ENCODE data around the gene H19.

Gene H19

DNA sequence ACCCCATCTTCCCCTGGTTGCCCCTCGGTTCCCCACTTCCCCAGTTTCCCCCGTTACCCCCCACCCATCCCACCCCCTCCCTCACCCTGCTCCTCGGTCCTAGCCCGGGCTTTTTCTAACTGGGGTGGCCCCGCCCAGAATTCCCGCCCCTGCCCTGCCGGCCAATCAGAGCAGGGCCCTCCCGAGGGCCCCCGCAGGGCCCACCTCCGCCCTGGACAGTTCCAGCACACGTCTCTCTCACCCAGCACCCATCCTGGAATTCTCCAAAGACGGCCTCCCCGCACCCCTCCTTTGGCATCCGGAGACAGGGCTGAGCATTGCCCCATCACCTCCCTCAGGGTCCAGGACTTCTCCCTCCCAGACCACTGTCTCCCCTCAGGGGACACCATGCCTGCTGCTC, at the start of gene H19:
Gene H19 (minus strand): TSS at position 88 of the 400 bp plus-strand sequence.
- no peak for DNase-seq (ENCODE audit: low read depth)

DNA sequence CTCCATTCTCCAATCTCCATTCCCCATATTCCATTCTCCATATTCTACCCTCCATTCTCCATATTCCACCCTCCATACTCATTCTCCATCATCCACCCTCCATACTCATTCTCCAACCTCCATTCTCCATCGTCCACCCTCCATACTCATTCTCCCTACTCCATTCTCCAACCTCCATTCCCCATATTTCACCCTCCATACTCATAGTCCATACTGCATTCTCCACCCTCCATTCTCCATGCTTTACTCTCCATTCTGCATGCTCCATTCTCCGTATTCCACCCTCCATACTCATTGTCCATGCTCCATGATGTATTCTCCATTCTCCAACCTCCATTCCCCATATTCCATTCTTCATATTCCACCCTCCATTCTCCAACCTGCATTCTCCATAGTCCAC, 44.3 kb upstream of the H19 start:
- DNase-seq (ENCODE audit: low read depth): no peak

DNA sequence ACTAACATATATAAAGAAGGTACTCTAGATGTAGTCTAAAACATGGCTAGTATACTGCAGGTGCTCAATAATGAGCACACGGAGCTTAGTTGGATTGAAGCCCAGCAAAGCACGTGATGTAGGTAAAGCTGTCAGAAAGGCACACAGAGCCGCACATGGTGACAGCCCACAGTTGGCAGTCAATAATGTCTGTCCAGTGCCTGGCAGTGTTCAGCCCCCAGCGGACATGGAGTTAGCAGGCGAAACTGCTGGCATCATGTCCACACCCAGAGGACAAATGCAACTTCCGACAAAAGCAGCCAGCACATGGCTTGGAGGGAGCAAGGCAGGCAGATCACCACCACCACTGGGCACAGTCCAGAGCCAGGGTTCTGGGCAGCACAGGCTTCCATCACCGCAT, 43.5 kb upstream of the H19 start:
- no peak for DNase-seq (ENCODE audit: low read depth)

DNA sequence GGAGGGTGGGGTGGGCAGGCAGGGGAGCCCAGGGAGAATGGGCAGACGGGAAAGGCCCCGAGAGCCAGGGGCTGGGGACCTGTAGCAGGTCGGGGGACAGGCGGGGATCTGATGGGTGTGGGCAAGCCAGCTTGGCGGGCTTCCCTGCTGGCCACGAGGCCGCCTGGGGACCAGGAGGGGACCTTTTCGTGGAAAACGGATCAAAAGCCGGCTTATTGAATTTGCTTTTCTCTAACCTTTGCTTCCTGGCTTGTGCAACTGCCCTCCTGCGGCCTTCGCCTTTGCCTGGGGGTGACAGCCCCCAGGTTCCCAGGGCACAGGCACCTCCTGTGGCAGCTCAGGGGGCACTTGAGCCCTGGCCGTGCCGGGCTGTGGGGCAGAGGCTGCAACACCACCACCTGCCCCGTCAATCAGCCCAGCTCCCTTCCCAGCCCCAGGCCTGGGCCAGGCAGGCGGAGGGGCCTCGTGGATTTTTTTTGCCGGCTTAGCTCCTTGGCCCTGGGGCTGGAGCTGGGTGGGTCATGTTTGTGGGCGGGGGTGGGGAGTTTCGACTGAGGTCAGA, 41.6 kb upstream of the H19 start:
- no peak for DNase-seq (ENCODE audit: low read depth)

DNA sequence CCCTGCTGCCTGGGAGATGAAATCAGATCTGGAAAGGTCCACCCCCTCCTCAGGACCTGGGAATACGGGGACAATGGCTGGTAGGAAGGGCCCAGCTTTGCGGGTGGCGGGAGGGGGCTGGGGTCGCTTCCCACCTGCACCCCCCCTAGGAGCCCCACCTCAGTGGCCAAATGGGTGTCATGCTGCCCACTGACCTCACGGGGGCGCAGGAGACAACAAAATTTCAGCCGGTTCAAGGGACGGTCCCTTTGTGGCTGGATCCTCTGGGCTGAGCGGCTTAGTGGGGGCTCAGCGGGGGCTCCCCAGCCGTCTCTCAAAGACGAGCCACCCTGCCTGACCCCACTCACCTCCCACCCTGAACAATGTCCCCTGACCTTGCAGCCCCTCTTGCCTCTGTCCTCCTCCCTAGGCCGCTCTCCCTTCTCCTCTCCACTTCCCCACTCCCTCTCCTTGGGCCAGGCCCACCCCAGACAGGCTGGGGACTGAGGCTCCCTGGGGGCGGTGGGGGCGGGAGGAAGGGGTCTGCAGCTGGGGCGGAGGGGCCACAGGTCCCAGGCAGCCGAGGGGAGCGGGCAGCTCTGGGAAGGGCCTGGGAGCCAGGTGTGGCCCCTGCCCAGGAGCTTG, 39.3 kb upstream of the H19 start:
- DNase-seq (ENCODE audit: low read depth): no peak

DNA sequence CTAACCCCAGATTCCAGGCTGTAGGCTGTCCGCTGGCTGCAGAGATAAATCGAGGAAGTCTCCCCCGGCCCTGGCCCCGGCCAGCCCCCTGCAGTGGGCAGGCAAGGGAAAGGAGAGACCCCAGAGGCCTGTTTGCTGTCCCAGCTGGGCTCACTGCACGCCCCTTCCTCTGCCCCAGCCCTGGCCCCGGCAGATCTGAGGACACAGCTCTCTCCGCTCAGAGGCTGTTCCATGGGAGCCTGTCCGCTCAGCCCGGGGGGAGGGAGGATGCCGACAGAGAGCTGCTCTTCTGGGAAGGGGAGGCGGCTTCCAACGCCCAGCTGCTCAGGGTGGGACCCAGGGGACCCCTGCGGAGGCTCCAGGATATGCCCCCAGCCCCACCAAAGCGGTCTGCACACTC, 37.7 kb upstream of the H19 start:
- DNase-seq (ENCODE audit: low read depth): no peak

DNA sequence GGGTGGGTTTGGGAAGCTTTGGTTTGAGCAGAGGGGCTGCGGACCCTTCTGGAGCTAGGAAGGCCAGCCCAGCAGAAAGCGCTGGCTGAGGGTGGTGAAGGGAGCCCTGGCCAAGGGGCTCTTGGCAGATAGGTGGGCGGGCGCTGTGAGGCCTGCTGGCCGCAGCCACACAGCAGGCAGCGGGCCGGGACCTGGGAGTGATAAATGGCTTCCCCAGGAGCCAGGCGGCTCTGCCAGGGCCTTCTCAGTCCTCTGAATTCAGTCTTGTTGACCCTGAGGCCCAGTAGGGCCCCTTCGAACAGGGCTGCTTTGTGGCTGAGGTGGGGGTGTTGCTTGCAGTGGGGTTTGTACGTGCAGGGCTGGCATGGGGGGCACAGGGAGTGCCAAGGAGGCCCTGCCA, 33.4 kb upstream of the H19 start:
- no peak for DNase-seq (ENCODE audit: low read depth)

DNA sequence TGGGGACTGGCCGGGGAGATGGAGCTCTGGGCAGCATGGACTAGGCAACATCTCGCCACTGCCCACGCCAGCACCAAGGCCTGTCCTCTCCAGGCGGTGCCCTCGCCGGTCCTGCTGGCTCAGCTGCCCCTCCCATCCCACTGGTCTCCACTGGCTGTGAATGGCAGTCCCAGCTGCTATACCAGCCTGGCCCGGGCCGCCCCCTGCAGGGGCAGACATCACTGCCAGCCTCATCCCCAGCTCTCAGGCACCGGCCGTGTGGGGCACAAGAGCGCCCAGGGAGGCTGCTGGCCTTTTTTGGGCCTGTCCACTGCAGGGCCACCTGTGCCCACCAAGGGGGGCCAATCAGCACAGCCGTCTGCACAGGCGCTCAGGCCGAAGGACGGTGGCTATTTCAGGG, 30.1 kb upstream of the H19 start:
- no peak for DNase-seq (ENCODE audit: low read depth)

DNA sequence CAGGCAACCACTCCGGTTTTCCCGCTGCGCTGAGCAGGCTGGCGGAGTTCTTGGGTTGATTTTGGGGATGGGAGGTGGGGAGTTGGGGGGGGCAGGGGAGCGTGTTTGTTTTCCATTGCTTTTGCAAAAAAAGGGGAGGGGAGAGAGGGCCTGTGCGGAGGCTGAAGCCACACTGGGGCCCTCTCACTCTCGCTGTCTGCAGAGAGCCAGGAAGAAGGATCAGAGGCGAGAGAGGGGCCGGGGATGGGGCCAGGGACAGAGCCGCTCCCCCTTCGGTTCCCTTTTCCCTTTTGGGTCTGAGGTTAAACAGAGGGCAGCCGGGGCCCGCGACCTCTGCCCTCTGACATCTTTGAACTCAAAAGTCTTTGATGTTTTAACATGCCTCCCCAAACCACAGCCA, 17.4 kb upstream of the H19 start:
- no peak for DNase-seq (ENCODE audit: low read depth)

DNA sequence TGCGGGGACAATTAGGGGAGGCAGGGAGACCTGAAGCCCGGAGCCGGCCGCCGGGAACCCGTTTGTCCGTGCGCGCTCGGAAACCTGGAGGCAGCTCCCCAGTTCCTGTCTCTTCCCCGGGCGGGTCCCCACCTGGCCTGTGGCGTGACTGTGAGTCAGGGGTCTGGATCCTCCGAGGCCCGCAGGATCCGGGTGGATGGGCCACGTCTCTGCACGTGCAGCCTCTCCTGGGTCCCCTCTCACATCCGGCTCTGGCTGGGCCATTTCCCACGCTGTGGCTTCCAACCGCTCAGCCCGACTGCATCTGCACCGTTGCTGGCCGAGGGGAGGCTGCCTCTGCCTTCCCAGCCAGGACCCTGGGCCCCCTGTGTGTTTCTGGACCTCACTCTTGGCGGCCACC, 14.8 kb upstream of the H19 start:
- DNase-seq (ENCODE audit: low read depth): no peak

DNA sequence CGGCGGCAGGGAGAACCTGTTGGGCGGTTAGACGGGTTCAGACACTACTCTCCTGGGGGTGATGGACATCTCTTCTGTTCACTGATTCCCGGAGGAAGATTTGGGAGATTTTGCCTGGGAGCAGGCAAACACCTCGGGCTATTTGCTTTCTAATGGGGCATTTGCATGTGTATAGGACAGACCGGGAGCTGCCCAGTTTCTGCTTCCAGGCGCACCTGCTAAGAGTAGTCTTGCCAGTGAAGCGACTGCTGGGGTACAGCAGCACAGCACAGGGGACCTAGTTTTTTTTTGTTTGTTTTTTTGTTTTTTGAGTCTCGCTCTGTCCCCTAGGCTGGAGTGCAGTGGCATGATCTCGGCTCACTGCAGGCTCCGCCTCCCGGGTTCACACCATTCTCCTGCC, 6.8 kb upstream of the H19 start:
- DNase-seq (ENCODE audit: low read depth): no peak

DNA sequence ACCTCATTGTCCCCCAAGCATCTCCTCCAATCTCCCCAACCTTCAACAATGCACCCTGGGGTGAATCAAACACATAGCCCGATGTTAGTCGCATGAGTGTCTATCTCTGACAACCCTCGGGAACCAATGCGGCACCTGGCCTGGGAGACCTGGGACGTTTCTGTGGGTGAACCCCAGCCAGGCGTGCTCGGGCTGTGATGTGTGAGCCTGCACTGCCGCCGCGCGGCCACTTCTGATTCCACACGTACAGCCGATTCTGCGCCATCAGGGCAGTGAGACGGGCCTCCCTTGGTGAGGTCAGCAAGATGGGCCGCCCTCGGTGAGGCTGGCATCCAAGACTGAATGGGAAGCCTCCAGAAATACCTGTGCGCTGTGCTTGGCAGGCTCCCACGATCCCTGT, 5.2 kb upstream of the H19 start:
- no peak for DNase-seq (ENCODE audit: low read depth)

DNA sequence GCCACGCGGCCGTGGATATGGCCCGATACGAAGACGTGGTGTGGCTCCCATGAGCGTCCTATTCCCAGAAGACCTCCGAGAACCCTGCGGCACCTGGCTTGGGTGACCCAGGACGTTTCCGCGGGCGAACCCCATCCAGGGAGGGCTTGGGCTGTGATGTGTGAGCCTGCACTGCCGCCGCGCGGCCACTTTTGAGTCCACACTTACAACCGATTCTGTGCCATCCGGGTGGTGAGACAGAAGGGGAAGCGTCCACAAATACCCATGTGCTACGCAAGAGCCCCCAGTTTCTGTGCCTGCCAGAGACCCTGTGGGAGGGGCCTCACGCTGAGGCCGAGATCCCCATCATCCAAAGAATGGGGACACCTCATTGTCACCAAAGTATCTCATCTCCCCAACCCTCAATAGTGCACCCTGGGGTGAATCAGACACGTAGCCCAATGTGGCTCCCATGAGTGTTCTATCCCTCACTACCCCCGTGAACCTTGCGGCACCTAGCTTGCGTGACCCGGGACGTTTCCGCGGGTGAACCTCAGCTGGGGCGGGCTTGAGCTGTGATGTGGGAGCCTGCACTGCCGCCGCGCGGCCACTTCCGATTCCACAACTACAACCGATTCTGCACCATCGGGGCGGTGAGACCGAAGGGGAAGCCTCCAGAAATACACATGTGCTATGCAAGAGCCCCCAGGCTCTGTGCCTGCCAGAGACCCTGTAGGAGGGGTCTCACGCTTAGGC, 4.6 kb upstream of the H19 start:
- DNase-seq (ENCODE audit: low read depth): no peak

DNA sequence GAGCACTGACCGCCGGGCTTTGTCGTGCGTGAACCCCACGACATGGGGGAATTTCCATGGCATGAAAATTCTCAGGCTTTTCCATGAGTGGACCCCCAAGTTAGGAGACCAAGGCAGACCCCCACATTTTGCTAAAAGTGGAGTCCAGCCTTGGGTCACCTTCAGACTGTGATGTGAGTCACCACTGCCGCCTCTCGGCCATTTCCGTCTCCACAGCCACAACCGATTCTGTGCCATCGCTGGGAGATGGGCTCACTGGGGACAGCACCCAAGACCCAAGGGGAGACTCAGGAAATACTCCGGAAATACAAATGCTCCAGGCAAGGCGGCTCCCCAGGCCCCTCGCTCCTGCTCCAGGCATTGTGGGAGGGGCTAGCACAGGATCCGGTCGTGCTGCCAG, 1.2 kb upstream of the H19 start:
- DNase-seq (ENCODE audit: low read depth): no peak

DNA sequence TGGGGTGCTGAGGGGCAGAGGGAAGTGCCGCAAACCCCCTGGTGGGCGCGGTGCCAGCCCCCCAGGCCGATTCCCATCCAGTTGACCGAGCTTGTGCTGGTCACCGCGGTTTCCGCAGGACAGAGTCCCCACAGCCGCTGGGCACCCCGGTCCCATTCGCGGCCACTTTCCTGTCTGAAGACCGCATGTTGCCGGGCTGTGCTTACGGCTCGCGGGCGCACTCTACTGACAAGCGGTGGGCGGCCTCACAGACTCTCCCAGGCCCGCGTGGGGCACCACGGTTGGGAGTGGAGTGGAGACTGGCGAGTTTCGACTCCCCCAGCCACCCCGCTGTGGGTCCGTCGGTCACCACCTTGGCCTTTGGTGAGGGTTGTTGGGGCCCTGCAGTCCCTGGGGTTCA, 648 bp upstream of the H19 start:
- no peak for DNase-seq (ENCODE audit: low read depth)

DNA sequence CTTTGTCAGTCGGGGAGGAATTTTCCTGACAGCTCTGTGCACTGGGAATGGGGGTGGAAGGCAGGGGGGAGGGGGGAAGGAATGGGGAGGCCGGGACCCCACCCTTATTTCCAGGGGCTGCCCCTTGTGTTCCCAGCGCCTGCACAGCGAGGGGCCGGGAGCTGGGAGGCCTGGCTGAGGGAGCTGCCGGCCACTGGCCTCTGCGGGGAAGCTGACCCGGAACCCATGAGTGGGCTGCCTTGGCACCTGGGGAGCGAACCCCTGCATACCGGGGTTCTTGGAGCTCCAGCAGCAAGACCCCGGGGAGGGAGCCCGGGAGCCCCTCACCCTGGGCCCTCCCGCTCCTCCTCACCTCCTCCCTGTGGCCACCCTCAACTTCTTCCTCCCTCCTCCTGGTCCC, 3.5 kb downstream of the H19 start:
- no peak for DNase-seq (ENCODE audit: low read depth)

DNA sequence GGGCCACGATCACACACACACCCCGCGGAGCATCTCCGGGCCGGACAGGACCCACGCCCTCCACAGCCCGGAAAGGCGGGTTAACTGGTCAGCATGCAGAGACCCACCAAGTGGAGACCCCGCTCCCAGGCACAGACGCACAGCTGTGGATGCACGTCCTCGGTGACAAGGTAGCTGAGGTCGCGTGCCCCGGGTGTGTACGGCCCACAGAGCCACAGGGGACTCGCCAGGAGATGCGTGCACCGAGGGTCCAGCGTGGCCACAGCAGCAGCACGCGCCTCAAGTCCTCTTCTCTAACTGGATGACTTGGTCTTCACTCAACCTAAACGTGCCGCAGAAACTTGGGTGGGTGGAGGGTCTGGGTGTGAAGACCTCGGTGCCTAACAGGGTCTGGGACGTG, 5.5 kb downstream of the H19 start:
- no peak for DNase-seq (ENCODE audit: low read depth)

DNA sequence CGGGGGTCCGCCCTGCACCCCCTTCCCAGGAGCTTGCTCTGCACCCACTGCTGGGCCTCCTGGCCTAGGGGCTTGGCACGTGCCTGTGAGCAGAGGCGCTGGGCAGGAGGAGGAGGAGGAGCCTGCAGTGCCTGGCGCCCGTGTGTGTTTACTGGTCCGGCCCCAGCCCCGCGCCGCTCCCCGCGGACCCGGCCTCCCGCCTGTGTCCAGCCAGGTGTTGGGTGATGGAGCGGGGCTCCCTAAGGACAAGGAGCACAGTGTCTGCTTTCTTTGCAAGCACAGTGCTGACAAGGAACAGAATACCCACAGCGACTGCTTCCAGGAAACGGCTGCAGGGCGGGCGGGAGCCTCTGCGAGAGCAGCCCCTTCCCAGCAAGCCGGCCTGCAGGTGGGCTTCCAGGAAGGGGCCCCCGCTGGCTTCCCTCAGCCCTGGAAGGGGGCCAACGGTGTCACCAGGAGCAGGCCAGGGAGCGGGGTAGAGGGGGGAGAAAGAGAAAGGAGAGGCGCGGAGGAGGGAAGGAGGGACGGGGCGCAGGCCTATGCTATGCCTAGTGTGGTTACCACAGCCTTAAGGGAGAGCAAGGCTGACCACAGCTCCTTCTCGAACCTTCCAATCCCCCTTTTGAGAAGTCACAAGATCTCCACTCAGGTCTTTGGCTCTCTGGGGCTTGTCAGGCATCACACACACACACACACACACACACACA, 6.6 kb downstream of the H19 start:
- no peak for DNase-seq (ENCODE audit: low read depth)

DNA sequence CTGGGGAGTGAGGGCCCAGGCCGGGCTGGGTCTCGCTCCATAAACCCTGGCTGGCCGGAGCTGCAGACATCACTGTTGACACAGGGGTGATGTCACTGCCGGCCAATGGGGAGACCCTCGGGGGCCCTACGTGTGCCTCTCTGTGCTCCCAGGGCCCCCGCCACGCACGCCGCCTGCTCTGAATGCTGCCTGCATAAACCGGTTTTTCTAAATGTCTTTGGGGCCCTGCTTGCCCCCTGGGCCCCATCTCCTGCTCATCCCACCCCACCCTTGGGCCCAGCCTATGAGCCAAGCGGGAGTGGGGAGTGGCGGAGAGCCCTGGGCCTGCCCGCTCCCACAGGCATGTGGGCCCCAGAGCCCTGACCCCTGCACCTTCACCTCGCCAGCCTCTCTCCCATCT, 7.7 kb downstream of the H19 start:
- no peak for DNase-seq (ENCODE audit: low read depth)

DNA sequence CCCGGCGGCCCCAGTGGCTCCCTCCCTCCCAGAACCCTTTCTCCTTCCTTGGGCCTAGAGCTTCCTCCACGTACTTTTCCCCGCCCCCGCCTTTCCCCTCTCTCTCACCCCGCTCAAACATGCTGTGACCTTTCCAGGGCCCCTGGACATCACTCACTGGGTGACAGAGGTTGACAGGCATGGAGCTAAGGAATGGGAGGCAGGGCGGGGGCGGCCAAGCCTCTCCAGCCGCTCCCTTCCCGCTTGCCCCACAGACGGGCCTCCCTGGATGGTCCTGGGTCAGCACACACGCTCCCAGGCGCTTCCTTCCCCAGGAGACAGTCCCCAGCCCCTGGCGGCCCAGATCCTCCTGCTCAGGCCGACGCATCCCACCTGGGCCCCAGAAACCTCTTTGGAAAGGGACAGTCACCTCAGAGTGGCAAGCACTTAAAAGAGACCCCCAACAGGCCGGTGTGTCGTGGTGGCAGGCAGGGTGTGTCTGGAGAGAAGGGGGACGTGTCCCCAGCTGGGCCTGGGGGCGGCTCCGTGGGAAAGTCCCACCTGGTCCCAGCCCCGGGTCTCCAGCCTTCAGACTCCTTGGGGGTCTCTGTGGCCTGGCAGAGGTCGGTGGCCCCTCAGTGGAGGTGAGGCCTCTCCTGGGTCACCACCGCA, 8.8 kb downstream of the H19 start:
- no peak for DNase-seq (ENCODE audit: low read depth)

DNA sequence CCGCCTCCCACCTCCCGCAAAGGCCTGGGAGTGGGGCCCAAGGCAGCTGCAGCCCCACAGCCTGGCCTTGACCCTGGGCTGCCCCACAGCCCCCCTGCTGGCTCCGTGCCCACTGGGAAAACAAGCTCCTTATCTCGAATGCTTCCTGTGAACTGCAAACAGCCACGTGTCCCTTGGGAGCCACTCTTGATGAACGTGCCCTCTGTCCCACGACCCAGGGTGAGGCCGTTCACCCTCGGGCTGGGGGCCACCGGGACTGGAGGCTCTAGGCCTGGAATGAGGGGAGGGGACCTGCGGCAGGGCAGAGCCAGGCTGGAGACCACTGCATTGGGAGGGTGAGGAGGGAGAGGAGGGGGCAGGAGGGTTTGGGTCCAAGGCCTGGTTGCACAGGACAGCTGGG, 9.5 kb downstream of the H19 start:
- no peak for DNase-seq (ENCODE audit: low read depth)

DNA sequence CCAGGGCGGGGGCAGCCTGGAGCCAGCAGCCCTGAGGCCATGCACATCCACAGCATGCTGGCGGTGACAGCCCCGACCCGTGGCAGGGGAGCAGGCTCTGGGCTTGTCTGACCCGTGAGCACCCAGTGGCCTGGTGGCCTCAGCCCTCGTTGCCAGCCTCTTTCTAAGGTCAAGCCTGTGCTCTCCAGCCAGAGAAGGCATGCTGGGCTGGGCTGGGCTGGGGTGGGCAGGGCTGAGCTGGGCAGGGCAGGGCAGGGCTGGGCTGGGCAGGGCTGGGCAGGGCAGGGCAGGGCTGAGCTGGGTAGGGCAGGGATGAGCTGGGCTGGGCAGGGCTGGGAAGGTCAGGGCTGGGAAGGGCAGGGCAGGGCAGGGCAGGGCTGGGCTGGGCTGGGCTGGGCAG, 10.6 kb downstream of the H19 start:
- DNase-seq (ENCODE audit: low read depth): no peak

DNA sequence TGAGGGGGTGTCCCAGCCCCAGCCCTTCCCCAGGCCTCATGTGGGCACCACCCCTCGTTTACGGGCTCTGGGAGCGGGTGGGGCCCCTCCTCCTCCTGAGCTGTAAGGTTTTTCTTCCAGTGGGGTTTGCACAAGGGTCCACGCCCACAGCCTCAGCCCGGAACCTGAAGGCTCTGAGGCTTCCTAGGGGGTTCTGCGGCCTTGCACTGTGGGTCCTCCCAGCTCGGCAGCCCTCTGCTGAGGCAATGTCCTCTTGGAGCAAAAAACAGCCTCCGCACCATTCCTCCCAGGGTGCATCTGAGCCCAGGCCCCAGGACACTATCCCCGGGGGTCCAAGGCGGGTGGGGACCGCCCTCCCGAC, 14.1 kb downstream of the H19 start:
- no peak for DNase-seq (ENCODE audit: low read depth)
